WTC11 (cell line): Measurements from ENCODE around the gene SUPT3H. TPM values are rescaled to one million over a fixed set of nuclear protein-coding genes. Genes with fewer than 3 reads are reported as not detected.

Source experiments
- ATAC-seq: fragments of 200-7000 bp; cut with Tn5 transposase; 2 replicates; pipeline ENCODE4 v1.10.0; 2021; ENCODE audit warnings: mild to moderate bottlenecking, moderate library complexity
- CTCF ChIA-PET: fragments of 300-600 bp; sonication (Branson Sonifier 250); formaldehyde crosslinking; loops from one replicate; lab custom pipeline; 2021; ENCODE audit warnings: antibody characterized with exemption; lab: Charles Lee
- POLR2A ChIA-PET: fragments of 350-600 bp; sonication (Branson Sonifier 250); formaldehyde crosslinking; loops from one replicate; lab custom pipeline; 2021; ENCODE audit warnings: antibody characterized with exemption; lab: Charles Lee
- DNase-seq: peaks from one replicate; pipeline ENCODE4 v3.0.0; 2021; ENCODE audit warnings: low spot score
- H3K27ac Mint-ChIP-seq: 2 replicates; pipeline ENCODE4 v1.8.0; 2021; ENCODE audit warnings: mixed read lengths
- H3K27me3 Mint-ChIP-seq: 2 replicates; pipeline ENCODE4 v1.8.0; 2021; ENCODE audit warnings: low read depth, mild to moderate bottlenecking, moderate library complexity, mixed read lengths
- H3K36me3 Mint-ChIP-seq: 2 replicates; pipeline ENCODE4 v1.8.0; 2021; ENCODE audit warnings: mixed read lengths
- H3K4me1 Mint-ChIP-seq: 2 replicates; pipeline ENCODE4 v1.8.0; 2022; ENCODE audit warnings: mixed read lengths
- H3K4me3 Mint-ChIP-seq: 2 replicates; pipeline ENCODE4 v1.8.0; 2021; ENCODE audit warnings: mild to moderate bottlenecking, moderate library complexity, mixed read lengths
- H3K9me3 Mint-ChIP-seq: 2 replicates; pipeline ENCODE4 v1.8.0; 2021; ENCODE audit warnings: mixed read lengths
- CREB1 ChIP-seq: sonication (generic); formaldehyde crosslinking; IDR thresholded peaks from 2 replicates; pipeline ENCODE4 v1.8.0; 2023; ENCODE audit warnings: mild to moderate bottlenecking, missing genetic modification reagents
- E2F4 ChIP-seq: sonication (generic); formaldehyde crosslinking; IDR thresholded peaks from 2 replicates; pipeline ENCODE4 v1.8.1; 2022; ENCODE audit warnings: low read depth, mild to moderate bottlenecking, moderate library complexity, missing genetic modification reagents, borderline replicate concordance
- EMX1 ChIP-seq: fragments of 250-450 bp; sonication (Bioruptor Pico); IDR thresholded peaks from 2 replicates; pipeline ENCODE4 v1.8.0; 2021; ENCODE audit warnings: mild to moderate bottlenecking
- FOXP1 ChIP-seq: sonication (generic); formaldehyde crosslinking; IDR thresholded peaks from 2 replicates; pipeline ENCODE4 v1.8.0; 2022; ENCODE audit warnings: missing genetic modification reagents, mild to moderate bottlenecking, moderate library complexity, borderline replicate concordance
- GRHL2 ChIP-seq: fragments of 250-450 bp; sonication (Bioruptor Pico); IDR thresholded peaks from 2 replicates; pipeline ENCODE4 v1.8.0; 2022; ENCODE audit warnings: mild to moderate bottlenecking, moderate library complexity; ENCODE audit not compliant: insufficient replicate concordance, severe bottlenecking
- HMGA2 ChIP-seq: fragments of 250-450 bp; sonication (Bioruptor Pico); IDR thresholded peaks from 2 replicates; pipeline ENCODE4 v1.4.0; 2021; ENCODE audit warnings: mild to moderate bottlenecking, moderate library complexity
- HMGXB4 ChIP-seq: sonication (generic); formaldehyde crosslinking; IDR thresholded peaks from 2 replicates; pipeline ENCODE4 v1.8.1; 2023; ENCODE audit warnings: mild to moderate bottlenecking, moderate library complexity, missing genetic modification reagents
- JAZF1 ChIP-seq: fragments of 250-450 bp; sonication (Bioruptor Pico); IDR thresholded peaks from 2 replicates; pipeline ENCODE4 v1.9.0; 2021; ENCODE audit warnings: moderate library complexity, mild to moderate bottlenecking, inconsistent platforms
- JUN ChIP-seq: sonication (generic); formaldehyde crosslinking; IDR thresholded peaks from 2 replicates; pipeline ENCODE4 v1.8.0; 2023; ENCODE audit warnings: mild to moderate bottlenecking, missing genetic modification reagents
- NFATC4 ChIP-seq: fragments of 250-450 bp; sonication (Bioruptor Pico); IDR thresholded peaks from 2 replicates; pipeline ENCODE4 v1.9.0; 2021; ENCODE audit warnings: mild to moderate bottlenecking
- RELA ChIP-seq: sonication (generic); formaldehyde crosslinking; IDR thresholded peaks from 2 replicates; pipeline ENCODE4 v1.8.1; 2022; ENCODE audit warnings: missing genetic modification reagents, mild to moderate bottlenecking, borderline replicate concordance
- SP1 ChIP-seq: sonication (generic); formaldehyde crosslinking; conservative IDR thresholded peaks from 2 replicates; pipeline ENCODE4 v1.8.1; 2022; ENCODE audit warnings: missing genetic modification reagents
- TCF7 ChIP-seq: sonication (generic); formaldehyde crosslinking; IDR thresholded peaks from 2 replicates; pipeline ENCODE4 v1.8.0; 2022; ENCODE audit warnings: mild to moderate bottlenecking, low read depth, missing genetic modification reagents, moderate library complexity
- TEAD1 ChIP-seq: sonication (generic); formaldehyde crosslinking; IDR thresholded peaks from 2 replicates; pipeline ENCODE4 v1.8.0; 2022; ENCODE audit warnings: mild to moderate bottlenecking, missing genetic modification reagents
- USF2 ChIP-seq: sonication (generic); formaldehyde crosslinking; IDR thresholded peaks from 2 replicates; pipeline ENCODE4 v1.8.1; 2023; ENCODE audit warnings: mild to moderate bottlenecking, missing genetic modification reagents, moderate library complexity
- ZMAT4 ChIP-seq: fragments of 250-450 bp; sonication (Bioruptor Pico); IDR thresholded peaks from 2 replicates; pipeline ENCODE4 v1.9.0; 2021; ENCODE audit warnings: mild to moderate bottlenecking
- ZNF317 ChIP-seq: sonication (generic); formaldehyde crosslinking; IDR thresholded peaks from 2 replicates; pipeline ENCODE4 v1.8.1; 2023; ENCODE audit warnings: low read depth, mild to moderate bottlenecking, moderate library complexity, missing genetic modification reagents, borderline replicate concordance
- ZNF396 ChIP-seq: fragments of 250-450 bp; sonication (Bioruptor Pico); IDR thresholded peaks from 2 replicates; pipeline ENCODE4 v1.8.0; 2021; ENCODE audit warnings: mild to moderate bottlenecking, moderate library complexity, borderline replicate concordance
- ZNF425 ChIP-seq: fragments of 250-450 bp; sonication (Bioruptor Pico); conservative IDR thresholded peaks from 2 replicates; pipeline ENCODE4 v1.9.0; 2021; ENCODE audit warnings: mild to moderate bottlenecking
- ZNF671 ChIP-seq: fragments of 250-450 bp; sonication (Bioruptor Pico); IDR thresholded peaks from 2 replicates; pipeline ENCODE4 v1.8.0; 2021; ENCODE audit warnings: mild to moderate bottlenecking
- total RNA-seq: library from RNA; stranded (reverse); gene quantifications from 3 replicates; pipeline ENCODE4 v1.2.3, GENCODE V29; 2021

The SUPT3H gene
- total RNA-seq, 1 experiment from 2014 or later = 15.3 TPM

- H3K27me3 Mint-ChIP-seq = no peaks in the 10 kb centered on the region
- POLR2A ChIA-PET = no interaction called here
- peaks cover 18% of the 10 kb centered on the region for H3K9me3 Mint-ChIP-seq
- DNase-seq = no peak
- peaks cover 16% of the 10 kb centered on the region for H3K36me3 Mint-ChIP-seq
- peaks cover 13% of the 10 kb centered on the region for H3K4me1 Mint-ChIP-seq
- no peak for TF ChIP-seq JAZF1 (CRISPR knock-in tag)
- no peak for TF ChIP-seq ZMAT4 (CRISPR knock-in tag)
- no peak for TF ChIP-seq E2F4
- no peak for TF ChIP-seq CREB1 (CRISPR knock-in tag)
- TF ChIP-seq HMGA2 (CRISPR knock-in tag) = no peak
- no peak for TF ChIP-seq NFATC4
- H3K27ac Mint-ChIP-seq = no peak overlapping the region
- no peak overlapping the region for H3K4me3 Mint-ChIP-seq
- ATAC-seq = no peak
- CTCF ChIA-PET = no interaction called here
Observed at GRCh38 chr6:44785130-44785529, 592.6 kb downstream of the SUPT3H start.

- Mint-ChIP-seq H3K4me1 (peaks cover 19% of the 10 kb centered on the region), H3K36me3 (peaks cover 16% of the 10 kb centered on the region), H3K4me3 (no peak overlapping the region), H3K27ac (no peak overlapping the region), H3K9me3 (peaks cover 18% of the 10 kb centered on the region), H3K27me3 (no peaks in the 10 kb centered on the region)
- no peak for ATAC-seq
- POLR2A ChIA-PET = no interaction called here
- no peak for DNase-seq
- TF ChIP-seq GRHL2 (CRISPR knock-in tag) (no peak), FOXP1 (no peak), ZNF317 (no peak), EMX1 (no peak), USF2 (no peak), JUN (CRISPR knock-in tag) (no peak), ZNF396 (CRISPR knock-in tag) (no peak), SP1 (CRISPR knock-in tag) (no peak), JAZF1 (CRISPR knock-in tag) (no peak), TEAD1 (CRISPR knock-in tag) (no peak), TCF7 (no peak), RELA (CRISPR knock-in tag) (no peak), ZNF425 (no peak), HMGXB4 (CRISPR knock-in tag) (no peak), ZNF671 (no peak)
- CTCF ChIA-PET = interaction anchor here (1.0 kb wide), 1 partner anchor 128 kb away, joined by 3 read pairs; no protein-coding TSS in a partner anchor
Observed at GRCh38 chr6:44784195-44784594, 593.5 kb downstream of the SUPT3H start.
